K562 (cell line): Measurements from ENCODE around the gene RSRP1. TPM values are rescaled to one million over a fixed set of nuclear protein-coding genes. Genes with fewer than 3 reads are reported as not detected.

ENCODE experiments used
- ARID3B ChIP-seq: fragments of 250-450 bp; sonication (Bioruptor Pico); IDR thresholded peaks from 2 replicates; pipeline ENCODE4 v1.4.0; 2020; ENCODE audit warnings: borderline replicate concordance
- BRD9 ChIP-seq: fragments of 450-650 bp; IDR thresholded peaks from 2 replicates; pipeline ENCODE4 v1.6.1; 2018; ENCODE audit warnings: low read depth; ENCODE audit not compliant: partially characterized antibody
- CBX3 ChIP-seq, 2 experiments: IDR thresholded peaks; 1 replicate in 1 of 2; 2 replicates in 1 of 2; pipeline ENCODE4 v1.6.1; 2012; ENCODE audit warnings: inconsistent platforms in 2 of 2, low read length in 2 of 2, borderline replicate concordance in 1 of 2, control low read depth in 1 of 2
- GABPA ChIP-seq: fragments of 200-800 bp; sonication (Bioruptor generic); conservative IDR thresholded peaks from 2 replicates; pipeline ENCODE4 v1.6.1; 2016; ENCODE audit warnings: low read depth, missing genetic modification characterization, missing compliant biosample characterization
- KLF1 ChIP-seq: fragments of 450-650 bp; IDR thresholded peaks from 2 replicates; pipeline ENCODE4 v1.6.1; 2016; ENCODE audit warnings: missing genetic modification characterization, missing compliant biosample characterization
- MBD1 ChIP-seq: fragments of 250-450 bp; sonication (Bioruptor Pico); IDR thresholded peaks from 2 replicates; pipeline ENCODE4 v1.8.0; 2022; ENCODE audit warnings: inconsistent platforms
- NR3C1 ChIP-seq: sonication (generic); formaldehyde crosslinking; IDR thresholded peaks from 2 replicates; pipeline ENCODE4 v1.8.1; 2022; ENCODE audit warnings: missing genetic modification reagents
- PHF8 ChIP-seq: fragments of 200-600 bp; sonication (generic); IDR thresholded peaks from 2 replicates; pipeline ENCODE4 v1.6.1; 2012; ENCODE audit warnings: mixed run types, mild to moderate bottlenecking, inconsistent platforms, low read length, moderate library complexity, borderline replicate concordance
- PPARD ChIP-seq: fragments of 250-450 bp; sonication (Bioruptor Pico); IDR thresholded peaks from 2 replicates; pipeline ENCODE4 v1.8.0; 2022; ENCODE audit warnings: inconsistent platforms, mild to moderate bottlenecking, moderate library complexity
- RBBP5 ChIP-seq: fragments of 200-600 bp; sonication (generic); IDR thresholded peaks from 2 replicates; pipeline ENCODE4 v1.6.1; 2012; ENCODE audit warnings: borderline replicate concordance, mild to moderate bottlenecking, low read length, control low read depth, inconsistent platforms; ENCODE audit not compliant: insufficient read depth, poor library complexity, severe bottlenecking
- SMARCE1 ChIP-seq: fragments of 450-650 bp; IDR thresholded peaks from 2 replicates; pipeline ENCODE4 v1.7.1; 2016; ENCODE audit warnings: mild to moderate bottlenecking
- ZBTB8A ChIP-seq: fragments of 450-650 bp; IDR thresholded peaks from 2 replicates; pipeline ENCODE4 v1.6.1; 2018; ENCODE audit warnings: mild to moderate bottlenecking, moderate library complexity; ENCODE audit not compliant: partially characterized antibody
- ZC3H11A ChIP-seq: IDR thresholded peaks from 2 replicates; pipeline ENCODE4 v1.6.1; 2012; ENCODE audit warnings: low read depth, low read length, improper control_type of control experiment
- ZC3H4 ChIP-seq: sonication (generic); formaldehyde crosslinking; IDR thresholded peaks from 2 replicates; pipeline ENCODE4 v1.9.0; 2021; ENCODE audit warnings: missing genetic modification reagents, borderline replicate concordance
- ZFP1 ChIP-seq: fragments of 450-650 bp; formaldehyde crosslinking; IDR thresholded peaks from 2 replicates; pipeline ENCODE4 v1.4.0; 2020; ENCODE audit warnings: mild to moderate bottlenecking, mixed read lengths
- ZNF165 ChIP-seq: fragments of 250-450 bp; sonication (Bioruptor Pico); IDR thresholded peaks from 2 replicates; pipeline ENCODE4 v1.4.0; 2020; ENCODE audit warnings: borderline replicate concordance
- ZNF780A ChIP-seq: fragments of 250-450 bp; sonication (Bioruptor Pico); IDR thresholded peaks from 2 replicates; pipeline ENCODE4 v1.5.0; 2021; ENCODE audit warnings: mild to moderate bottlenecking
- polyA plus RNA-seq, 8 experiments: library from polyadenylated mRNA; depleted of rRNA in 4 of 8; stranded (reverse) in 5 of 8; unstranded in 3 of 8; fragments of >200 nt; fragmentation: Nextera tagmentation in 2 of 8; fragmentation: Illumina TruSeq in 1 of 8; extraction: Ambion mirVana in 2 of 8; extraction: Trizol in 1 of 8; gene quantifications; 2 replicates each; pipeline versions ENCODE4 v1.2.1 to v1.2.3, GENCODE V29; 2011 to 2014; ENCODE audit warnings: inconsistent platforms in 1 of 8, missing spikeins in 1 of 8
- total RNA-seq, 7 experiments: library from RNA; depleted of rRNA in 6 of 7; stranded (reverse); fragments of >200 nt in 6 of 7; fragmentation: Illumina TruSeq in 2 of 7; extraction: Trizol in 2 of 7; gene quantifications; 2 replicates each; pipeline versions ENCODE4 v1.2.1 to v1.2.3, GENCODE V29; 2011 to 2021; ENCODE audit warnings: low replicate concordance in 1 of 7
- TF ChIP-seq, protein P1 (sequence below): IDR thresholded peaks from 2 replicates; pipeline ENCODE4 v1.6.1; 2012; ENCODE audit warnings: low read depth, low read length, improper control_type of control experiment, borderline replicate concordance
- TF ChIP-seq, protein P2 (sequence below): sonication (generic); formaldehyde crosslinking; IDR thresholded peaks from 2 replicates; pipeline ENCODE4 v1.8.0; 2023; ENCODE audit warnings: mild to moderate bottlenecking, missing genetic modification reagents

The RSRP1 gene
- total and polyA plus RNA-seq, 9 of the 15 experiments (the other 6 are each of a cell fraction or from before 2014, with no cell fraction given), result 27.2 to 283 (median 146) TPM

- no peak for TF ChIP-seq ARID3B (CRISPR knock-in tag)
- TF ChIP-seq CBX3 (IDR thresholded peaks at IDR 0.05; ENCODE audit: borderline replicate concordance in 1 of 2, low read length in 2 of 2), result no peak
- TF ChIP-seq KLF1 (tag), result no peak
- no peak for TF ChIP-seq PHF8
- TF ChIP-seq, protein P1, sequence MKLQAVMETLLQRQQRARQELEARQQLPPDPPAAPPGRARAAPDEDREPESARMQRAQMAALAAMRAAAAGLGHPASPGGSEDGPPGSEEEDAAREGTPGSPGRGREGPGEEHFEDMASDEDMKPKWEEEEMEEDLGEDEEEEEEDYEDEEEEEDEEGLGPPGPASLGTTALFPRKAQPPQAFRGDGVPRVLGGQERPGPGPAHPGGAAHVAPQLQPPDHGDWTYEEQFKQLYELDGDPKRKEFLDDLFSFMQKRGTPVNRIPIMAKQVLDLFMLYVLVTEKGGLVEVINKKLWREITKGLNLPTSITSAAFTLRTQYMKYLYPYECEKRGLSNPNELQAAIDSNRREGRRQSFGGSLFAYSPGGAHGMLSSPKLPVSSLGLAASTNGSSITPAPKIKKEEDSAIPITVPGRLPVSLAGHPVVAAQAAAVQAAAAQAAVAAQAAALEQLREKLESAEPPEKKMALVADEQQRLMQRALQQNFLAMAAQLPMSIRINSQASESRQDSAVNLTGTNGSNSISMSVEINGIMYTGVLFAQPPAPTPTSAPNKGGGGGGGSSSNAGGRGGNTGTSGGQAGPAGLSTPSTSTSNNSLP, result no peak
- TF ChIP-seq MBD1 (CRISPR knock-in tag), result no peak
- TF ChIP-seq ZC3H11A, result no peak
- TF ChIP-seq ZNF165 (CRISPR knock-in tag), result 0 out of 2 replicates have a peak, but pooled peaks have one; percentile 42
- TF ChIP-seq GABPA (tag), result no peak
- 0 out of 2 replicates have a peak, but pooled peaks have one; percentile 39 for TF ChIP-seq SMARCE1
- no peak for TF ChIP-seq RBBP5
- TF ChIP-seq BRD9, result no peak
- no peak for TF ChIP-seq ZBTB8A
- TF ChIP-seq ZNF780A (CRISPR knock-in tag), result no peak
- TF ChIP-seq ZC3H4 (CRISPR knock-in tag), result no peak
- TF ChIP-seq PPARD (CRISPR knock-in tag), result no peak
- TF ChIP-seq, protein P2, sequence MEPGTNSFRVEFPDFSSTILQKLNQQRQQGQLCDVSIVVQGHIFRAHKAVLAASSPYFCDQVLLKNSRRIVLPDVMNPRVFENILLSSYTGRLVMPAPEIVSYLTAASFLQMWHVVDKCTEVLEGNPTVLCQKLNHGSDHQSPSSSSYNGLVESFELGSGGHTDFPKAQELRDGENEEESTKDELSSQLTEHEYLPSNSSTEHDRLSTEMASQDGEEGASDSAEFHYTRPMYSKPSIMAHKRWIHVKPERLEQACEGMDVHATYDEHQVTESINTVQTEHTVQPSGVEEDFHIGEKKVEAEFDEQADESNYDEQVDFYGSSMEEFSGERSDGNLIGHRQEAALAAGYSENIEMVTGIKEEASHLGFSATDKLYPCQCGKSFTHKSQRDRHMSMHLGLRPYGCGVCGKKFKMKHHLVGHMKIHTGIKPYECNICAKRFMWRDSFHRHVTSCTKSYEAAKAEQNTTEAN (CRISPR knock-in tag), result no peak
- TF ChIP-seq ZFP1, result no peak
- no peak for TF ChIP-seq NR3C1
These were observed 838 bp upstream of the RSRP1 start (continued) for GRCh38 chr1:25247829-25248754.
